Neutrophil (primary cell): ENCODE data around the gene GPR18.

ENCODE experiments used
- H3K27ac ChIP-seq: fragments of 200-600 bp; sonication (generic); 2 replicates; pipeline ENCODE4 v1.5.1; 2016; ENCODE audit warnings: mild to moderate bottlenecking, moderate library complexity
- H3K27me3 ChIP-seq: fragments of 200-600 bp; sonication (generic); 2 replicates; pipeline ENCODE4 v1.6.0; 2016; ENCODE audit warnings: mild to moderate bottlenecking
- H3K36me3 ChIP-seq: fragments of 200-600 bp; sonication (generic); 2 replicates; pipeline ENCODE4 v1.5.1; 2017
- H3K4me1 ChIP-seq, 2 experiments: fragments of 200-600 bp in 1 of 2; sonication (generic) in 1 of 2; 1 replicate in 1 of 2; 2 replicates in 1 of 2; pipeline versions ENCODE4 v1.5.1 to v1.6.1; 2013 to 2016; ENCODE audit warnings: low read depth in 1 of 2, low read length in 1 of 2, mild to moderate bottlenecking in 1 of 2, moderate library complexity in 1 of 2; ENCODE audit not compliant: control insufficient read depth in 1 of 2, insufficient read depth in 1 of 2
- H3K4me3 ChIP-seq, 2 experiments: fragments of 200-600 bp in 1 of 2; sonication (generic) in 1 of 2; 1 replicate in 1 of 2; 2 replicates in 1 of 2; pipeline ENCODE4 v1.5.1; 2013 to 2016; ENCODE audit warnings: low read depth in 1 of 2, low read length in 1 of 2, mild to moderate bottlenecking in 1 of 2, moderate library complexity in 1 of 2
- H3K9me3 ChIP-seq: fragments of 200-600 bp; sonication (generic); 2 replicates; pipeline ENCODE4 v1.5.1; 2016
- TF ChIP-seq, protein P1 (sequence below): fragments of 200-600 bp; sonication (generic); IDR thresholded peaks from 2 replicates; pipeline ENCODE4 v1.5.1; 2016; ENCODE audit warnings: antibody characterized with exemption

The GPR18 gene

DNA sequence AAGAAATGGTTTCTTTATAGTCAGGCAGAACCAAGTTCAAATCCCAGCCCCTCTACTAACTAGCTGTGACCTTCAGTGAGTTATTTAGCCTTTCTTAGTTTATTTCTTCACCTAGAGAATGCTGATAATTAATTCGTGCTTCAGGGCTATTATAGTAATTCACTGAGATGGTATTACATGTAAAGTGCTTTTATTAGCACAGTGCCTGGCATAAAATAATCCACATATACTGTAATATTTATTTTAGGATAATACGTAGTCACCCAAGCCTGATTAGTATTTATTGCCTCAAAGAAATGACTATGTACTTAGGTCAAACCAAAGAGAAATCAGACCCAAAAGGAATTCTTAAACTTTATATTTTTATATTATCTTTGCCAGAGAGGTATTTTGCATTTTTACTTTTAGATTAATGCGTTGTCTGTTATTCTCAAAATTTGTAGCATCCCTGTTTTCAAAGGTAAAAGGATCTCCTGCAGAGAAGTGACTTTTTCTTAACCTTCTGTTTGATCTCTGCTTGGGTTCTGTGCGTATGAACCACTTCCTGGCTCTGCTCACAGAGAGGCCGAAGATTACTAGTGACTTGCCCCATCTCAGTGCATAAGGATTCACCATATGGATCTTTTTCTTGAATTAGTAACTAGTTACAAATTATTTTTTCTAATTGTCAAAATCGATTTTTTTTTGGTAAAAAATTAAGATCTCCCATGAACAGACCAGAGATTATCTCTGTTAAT lies 37.8 kb downstream of the GPR18 start:
- no peak overlapping the region for H3K27ac ChIP-seq
- TF ChIP-seq, protein P1, sequence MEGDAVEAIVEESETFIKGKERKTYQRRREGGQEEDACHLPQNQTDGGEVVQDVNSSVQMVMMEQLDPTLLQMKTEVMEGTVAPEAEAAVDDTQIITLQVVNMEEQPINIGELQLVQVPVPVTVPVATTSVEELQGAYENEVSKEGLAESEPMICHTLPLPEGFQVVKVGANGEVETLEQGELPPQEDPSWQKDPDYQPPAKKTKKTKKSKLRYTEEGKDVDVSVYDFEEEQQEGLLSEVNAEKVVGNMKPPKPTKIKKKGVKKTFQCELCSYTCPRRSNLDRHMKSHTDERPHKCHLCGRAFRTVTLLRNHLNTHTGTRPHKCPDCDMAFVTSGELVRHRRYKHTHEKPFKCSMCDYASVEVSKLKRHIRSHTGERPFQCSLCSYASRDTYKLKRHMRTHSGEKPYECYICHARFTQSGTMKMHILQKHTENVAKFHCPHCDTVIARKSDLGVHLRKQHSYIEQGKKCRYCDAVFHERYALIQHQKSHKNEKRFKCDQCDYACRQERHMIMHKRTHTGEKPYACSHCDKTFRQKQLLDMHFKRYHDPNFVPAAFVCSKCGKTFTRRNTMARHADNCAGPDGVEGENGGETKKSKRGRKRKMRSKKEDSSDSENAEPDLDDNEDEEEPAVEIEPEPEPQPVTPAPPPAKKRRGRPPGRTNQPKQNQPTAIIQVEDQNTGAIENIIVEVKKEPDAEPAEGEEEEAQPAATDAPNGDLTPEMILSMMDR: no peak
- no peaks in the 10 kb centered on the region for H3K9me3 ChIP-seq
- H3K4me3 ChIP-seq: no peak overlapping the region
- H3K36me3 ChIP-seq: peaks cover 5% of the 10 kb centered on the region
- no peaks in the 10 kb centered on the region for H3K27me3 ChIP-seq
- peaks cover 22 to 25% of the 10 kb centered on the region in 2 experiments for H3K4me1 ChIP-seq

DNA sequence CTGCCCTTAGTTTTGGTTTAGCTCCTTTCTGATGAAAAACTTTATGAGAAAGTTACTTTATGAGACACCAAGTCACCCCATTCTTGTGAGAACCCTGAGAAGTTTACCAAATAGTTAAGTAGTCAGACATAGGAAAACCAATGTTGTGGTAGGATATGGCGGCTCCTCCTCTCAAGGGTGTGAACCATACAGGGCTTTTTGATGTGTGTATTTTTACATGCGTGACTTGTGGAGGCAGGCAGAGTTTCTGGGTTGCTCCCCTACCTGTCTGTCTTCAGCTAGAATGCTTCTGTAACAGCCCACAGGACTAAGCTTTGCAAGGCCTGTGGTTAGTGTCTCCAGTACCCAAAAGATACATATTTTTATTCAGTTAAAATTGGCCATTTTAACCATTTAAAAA lies 39.2 kb downstream of the GPR18 start:
- TF ChIP-seq, protein P1: no peak
- H3K36me3 ChIP-seq: peaks cover 6% of the 10 kb centered on the region
- H3K27ac ChIP-seq: no peak overlapping the region
- H3K4me1 ChIP-seq: peaks cover 13 to 14% of the 10 kb centered on the region in 2 experiments
- H3K27me3 ChIP-seq: no peaks in the 10 kb centered on the region
- H3K4me3 ChIP-seq: no peak overlapping the region
- no peaks in the 10 kb centered on the region for H3K9me3 ChIP-seq

DNA sequence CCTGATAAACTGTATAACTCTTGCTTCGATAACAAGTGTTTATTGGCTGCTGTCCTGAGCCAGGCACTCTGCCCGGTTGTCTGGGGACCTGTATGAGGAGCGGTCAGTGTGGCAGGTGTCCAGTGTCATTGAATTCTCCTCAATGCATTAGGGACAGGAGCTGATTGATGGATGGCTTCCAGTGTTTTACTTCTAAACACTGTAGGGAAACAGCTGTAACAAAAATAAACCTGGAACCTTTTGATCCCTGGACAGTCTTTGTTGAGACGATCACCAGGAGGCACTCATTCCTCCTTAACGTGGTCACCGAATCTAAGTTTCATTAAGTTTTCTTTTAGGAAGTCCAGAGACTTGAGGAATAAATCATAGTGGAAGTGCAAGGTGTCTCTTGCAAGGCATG lies 39.6 kb downstream of the GPR18 start:
- Histone ChIP-seq H3K4me3 (no peak overlapping the region), H3K9me3 (no peaks in the 10 kb centered on the region), H3K27ac (no peak overlapping the region), H3K36me3 (peaks cover 6% of the 10 kb centered on the region), H3K27me3 (no peaks in the 10 kb centered on the region), H3K4me1 (peaks cover 11 to 13% of the 10 kb centered on the region in 2 experiments)
- TF ChIP-seq, protein P1: no peak

DNA sequence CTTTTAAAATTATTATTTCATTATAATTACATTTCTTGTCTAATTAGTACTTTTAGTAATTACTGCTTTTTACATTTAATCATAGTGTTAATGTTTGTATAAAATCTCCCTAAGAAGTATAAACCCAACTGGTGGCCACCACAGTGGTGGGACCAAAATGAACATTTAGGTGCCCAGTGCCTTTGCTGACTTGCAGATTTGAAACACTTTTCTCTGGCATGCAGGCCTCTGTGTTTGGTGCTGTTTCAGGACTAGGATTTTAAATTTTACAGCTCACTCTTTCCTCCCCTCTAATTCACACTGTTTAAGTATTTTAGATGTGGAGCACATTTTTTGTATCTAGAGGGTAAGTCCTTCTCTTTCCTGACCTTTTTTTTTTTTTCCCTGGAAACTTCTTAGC lies 40.1 kb downstream of the GPR18 start:
- H3K9me3 ChIP-seq: no peaks in the 10 kb centered on the region
- peaks cover 11 to 13% of the 10 kb centered on the region in 2 experiments for H3K4me1 ChIP-seq
- no peaks in the 10 kb centered on the region for H3K27me3 ChIP-seq
- TF ChIP-seq, protein P1: no peak
- H3K36me3 ChIP-seq: peaks cover 6% of the 10 kb centered on the region
- no peak overlapping the region for H3K4me3 ChIP-seq
- no peak overlapping the region for H3K27ac ChIP-seq

DNA sequence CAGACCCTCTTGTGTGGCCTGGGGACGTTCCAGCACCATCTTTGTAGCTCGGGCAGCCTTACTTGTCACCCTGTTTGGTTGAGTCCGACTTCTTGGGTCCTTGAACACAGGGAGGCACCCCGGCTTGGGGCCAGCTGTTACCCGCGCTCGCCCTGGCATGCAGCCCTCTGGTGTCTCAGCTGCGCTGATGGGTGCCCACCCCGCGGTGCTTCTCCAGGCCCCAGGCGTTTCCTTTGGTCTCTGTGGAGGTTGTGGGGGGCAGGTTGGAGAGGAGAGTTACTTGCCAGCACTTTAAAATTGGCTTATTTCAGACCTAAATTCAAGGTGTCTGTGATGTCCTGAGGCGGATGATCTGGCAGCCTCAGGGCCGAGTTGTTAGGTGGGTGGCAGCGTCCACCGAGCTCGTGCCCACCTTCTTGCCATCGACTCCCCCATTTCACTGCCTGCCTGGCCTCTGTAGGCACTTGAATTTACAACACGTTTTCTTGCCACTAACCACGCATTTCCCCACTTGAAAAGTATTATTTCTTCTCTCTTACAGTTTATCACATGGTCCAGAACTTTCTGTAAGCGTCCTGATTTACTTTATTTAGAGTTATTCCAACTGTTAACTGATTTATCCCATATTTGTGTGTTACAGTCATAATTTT lies 40.6 kb downstream of the GPR18 start:
- TF ChIP-seq, protein P1: no peak
- no peak overlapping the region for H3K27ac ChIP-seq

More for the DNA sequence above, 40.6 kb downstream of the GPR18 start:
- Histone ChIP-seq H3K9me3 (no peaks in the 10 kb centered on the region), H3K36me3 (peaks cover 6% of the 10 kb centered on the region), H3K4me3 (no peak overlapping the region), H3K27me3 (no peaks in the 10 kb centered on the region), H3K4me1 (peaks cover 11 to 13% of the 10 kb centered on the region in 2 experiments)
